ENCODE measurements around the gene TBC1D8. TPM values are rescaled to one million over a fixed set of nuclear protein-coding genes. Genes with fewer than 3 reads are reported as not detected.

Gene TBC1D8
- polyA plus RNA-seq, 3 donors, result 26.6 to 30.8 (median 27.0) TPM

DNA sequence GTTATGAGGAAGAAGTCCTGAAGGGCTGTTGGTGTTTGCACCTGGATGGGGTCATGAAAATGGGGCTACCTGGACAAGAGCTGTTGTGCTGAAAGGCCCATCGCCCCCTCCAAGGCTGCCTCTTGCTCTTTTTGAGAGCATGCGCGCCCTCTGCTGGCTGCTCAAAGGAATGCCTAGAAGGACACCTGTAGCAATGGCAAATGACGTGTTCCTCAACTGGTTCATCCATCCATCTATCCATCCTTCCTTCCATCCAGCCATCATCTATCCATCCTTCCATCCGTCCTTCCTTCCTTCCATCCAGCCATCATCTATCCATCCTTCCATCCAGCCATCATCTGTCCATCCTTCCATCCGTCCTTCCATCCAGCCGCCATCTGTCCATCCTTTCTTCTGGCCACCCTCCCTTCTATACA is 166.3 kb downstream of the TBC1D8 start:
- no peak for DNase-seq (ENCODE audit: low read depth in 3 of 3, low spot score in 2 of 3)

DNA sequence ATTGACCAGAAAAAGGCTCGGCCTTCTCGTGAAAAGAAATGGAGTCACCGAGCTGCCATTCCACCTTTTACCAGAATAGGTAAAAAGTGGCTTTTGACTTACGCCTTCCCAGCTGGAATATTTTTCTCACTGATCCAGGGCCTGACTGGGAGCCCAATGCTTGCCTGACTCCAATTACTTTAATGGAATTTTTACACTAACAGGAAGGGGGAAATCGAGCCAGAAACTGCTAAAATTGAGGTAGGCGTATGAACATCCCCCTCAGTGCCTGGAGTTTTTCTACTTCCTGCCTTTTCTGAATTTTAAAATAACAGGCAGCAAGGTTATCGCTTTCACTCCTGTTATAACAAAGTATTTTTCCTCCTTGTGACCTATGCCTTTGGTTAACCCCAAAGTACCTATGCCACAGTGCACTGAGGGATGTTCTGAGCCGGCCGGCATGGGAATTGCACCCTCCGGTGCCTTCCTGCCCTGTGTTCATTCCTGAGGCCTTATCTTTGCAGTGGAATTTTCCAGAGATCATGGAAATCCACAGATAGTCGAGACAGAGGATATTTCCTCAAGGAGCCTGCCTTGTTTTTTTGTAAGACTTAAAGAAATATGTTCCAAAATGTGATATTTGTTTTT is 167.4 kb downstream of the TBC1D8 start:
- DNase-seq (ENCODE audit: low read depth in 3 of 3, low spot score in 2 of 3), result no peak

DNA sequence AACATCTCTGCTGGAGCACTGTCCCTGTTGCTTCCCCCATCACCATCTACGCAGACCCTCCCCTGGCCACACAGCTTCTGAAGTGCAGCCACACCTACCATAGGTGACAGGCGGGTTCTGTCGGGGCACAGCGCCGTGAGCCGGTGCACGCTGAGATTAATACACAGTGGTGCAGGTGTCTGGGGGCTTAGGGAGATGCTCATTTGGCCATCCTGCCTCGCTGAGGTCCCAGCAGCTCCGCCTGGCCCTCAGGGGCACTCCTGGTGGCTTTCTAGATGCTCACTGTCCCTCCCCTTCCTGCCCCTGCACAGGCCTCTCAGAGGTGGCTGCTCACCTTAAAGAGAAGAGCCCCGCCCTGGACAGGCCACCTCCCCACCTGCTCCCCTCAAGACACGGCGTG is 168.0 kb downstream of the TBC1D8 start:
- no peak for DNase-seq (ENCODE audit: low read depth in 3 of 3, low spot score in 2 of 3)

DNA sequence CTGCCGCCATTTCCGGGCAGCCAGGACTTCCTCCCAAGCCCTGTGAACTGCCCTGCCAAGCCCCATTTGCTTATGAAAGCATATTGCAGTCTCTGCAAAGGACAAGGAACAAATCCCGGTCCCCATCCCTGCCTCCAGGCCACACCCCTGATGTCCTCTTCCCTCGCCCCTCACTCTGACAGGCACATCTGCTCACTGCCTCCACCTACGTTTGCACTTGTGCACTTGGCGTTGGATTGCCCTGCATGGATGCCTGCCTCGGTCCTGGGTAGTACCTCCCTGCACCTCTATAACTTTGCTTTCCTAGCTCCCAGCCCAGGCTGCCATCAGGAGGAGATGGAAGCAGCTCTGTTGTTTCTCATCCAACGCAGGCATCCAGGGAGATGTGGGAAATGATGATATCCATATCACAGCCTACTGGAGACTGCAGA is 168.7 kb downstream of the TBC1D8 start:
- DNase-seq (ENCODE audit: low read depth in 3 of 3, low spot score in 2 of 3), result no peak

DNA sequence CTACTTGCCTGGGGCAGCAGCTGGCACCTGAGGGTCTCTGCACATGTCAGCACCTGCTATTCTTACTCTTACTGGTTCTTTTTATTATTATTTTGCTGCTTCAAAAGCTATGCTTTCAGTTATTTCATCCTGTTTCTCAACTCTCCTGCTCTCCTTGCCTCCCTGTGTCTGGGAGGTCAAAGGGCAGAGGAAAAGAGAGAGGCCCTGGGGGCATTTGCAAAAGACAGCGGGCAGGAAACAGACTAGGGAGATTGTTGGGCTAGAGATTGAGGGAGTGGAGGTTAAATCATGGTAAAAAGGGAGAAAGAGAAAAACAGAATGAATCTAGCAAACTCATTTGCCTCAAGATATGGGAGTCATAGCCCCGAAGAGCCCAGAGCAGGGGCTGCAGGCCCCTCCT is 170.2 kb downstream of the TBC1D8 start:
- no peak for DNase-seq (ENCODE audit: low read depth in 3 of 3, low spot score in 2 of 3)

DNA sequence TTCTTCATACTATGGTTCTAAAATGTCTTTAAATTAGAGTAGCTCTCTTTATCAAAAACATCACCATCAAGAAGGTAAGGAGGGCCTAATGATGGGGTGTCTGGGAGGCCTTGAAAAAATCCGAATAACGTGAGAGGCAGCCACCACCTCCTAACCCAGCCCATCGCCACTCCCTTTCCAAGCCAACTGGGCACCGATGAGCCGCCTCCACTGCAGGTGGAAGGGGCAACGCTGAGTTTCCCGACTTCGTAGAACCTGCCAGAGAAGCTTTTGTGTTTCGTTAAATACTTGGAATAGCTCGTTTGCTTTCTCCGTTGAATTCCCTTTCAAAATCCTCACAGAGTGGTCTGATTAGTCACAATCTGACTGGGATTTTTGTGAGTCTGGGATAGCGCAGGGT is 171.1 kb downstream of the TBC1D8 start:
- no peak for DNase-seq (ENCODE audit: low read depth in 3 of 3, low spot score in 2 of 3)

DNA sequence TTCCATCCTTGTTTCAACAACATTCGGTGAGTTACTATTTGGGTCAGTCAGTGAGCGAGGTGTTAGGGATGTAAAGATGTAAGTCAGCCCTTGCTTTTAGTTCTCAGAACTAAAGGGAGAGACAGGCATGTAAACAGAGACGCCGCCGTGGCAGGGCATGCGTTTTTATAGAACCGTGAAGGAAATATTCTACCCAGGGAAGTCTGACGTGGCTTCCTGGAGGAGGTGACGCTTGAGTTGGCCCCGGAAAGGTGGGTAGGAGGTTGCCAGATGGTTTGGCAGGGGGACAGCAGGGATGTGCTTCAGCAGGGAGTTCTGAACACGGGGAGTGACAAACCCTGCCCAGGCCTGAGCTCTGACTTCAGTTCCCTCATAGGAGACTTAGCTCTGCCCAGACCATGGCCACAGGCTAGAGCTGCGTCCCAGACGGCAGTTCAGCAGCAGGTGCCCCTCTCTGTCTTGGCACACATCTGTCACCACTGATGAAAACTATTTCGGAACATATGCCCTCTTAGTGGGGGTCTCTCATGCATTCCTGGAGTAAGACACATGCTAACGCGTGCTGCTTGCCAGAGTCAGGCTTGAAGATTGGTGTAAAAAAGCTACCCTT is 172.5 kb downstream of the TBC1D8 start:
- DNase-seq (ENCODE audit: low read depth in 3 of 3, low spot score in 2 of 3), result no peak

DNA sequence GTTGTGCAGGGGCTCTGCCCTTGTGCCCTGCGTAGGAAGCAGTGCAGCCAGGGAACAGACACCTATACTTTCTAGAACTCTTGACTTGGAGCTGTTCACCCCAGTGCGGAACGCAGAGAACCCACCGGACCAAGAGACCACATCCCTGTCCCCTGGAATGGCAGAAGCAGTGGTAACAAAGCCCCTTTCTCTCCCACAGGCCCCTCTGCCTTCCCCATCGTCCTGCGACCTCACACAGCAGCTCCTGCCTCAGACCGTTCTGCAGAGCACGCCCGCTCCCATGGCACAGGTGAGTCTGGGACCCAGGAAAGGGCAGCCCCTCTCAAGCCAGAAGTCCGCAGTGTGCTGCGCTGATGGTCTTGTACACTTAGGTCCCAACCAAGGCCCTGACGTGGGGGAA is 173.7 kb downstream of the TBC1D8 start:
- DNase-seq (ENCODE audit: low read depth in 3 of 3, low spot score in 2 of 3), result no peak

DNA sequence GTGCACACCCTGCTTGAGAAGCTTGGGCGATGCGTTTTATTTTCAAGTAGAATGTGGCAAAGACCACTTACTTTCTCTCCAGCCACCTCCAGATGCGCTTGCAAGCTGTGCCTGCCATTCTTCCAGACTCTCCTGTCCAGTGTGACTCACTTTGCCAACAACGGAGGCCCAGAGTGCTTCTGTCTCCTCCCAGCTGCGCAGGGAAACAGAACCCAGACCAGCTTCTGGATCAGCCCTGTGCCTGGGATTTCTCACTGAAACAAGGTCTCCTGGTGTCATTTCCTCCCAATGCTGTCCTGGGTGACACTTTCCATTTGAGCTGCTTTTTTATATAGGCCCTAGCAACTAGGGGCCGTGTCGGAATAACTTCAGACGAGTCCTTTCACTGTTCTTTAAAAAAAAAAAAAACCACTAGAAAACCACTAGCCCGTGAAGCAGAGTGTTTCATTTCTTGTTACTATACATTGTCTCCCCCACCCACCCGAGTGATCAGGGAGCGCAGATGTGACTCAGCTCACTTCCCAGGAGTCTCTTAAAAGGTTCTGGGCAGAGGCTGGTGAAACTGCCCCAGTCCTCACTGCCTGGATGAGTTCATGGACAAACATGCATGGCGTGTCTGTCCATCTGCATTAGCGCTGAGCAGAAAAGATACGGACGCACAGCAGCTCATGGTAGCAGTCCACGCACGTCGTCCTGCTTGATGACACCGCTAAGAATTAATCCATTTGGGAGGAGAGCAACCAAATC is 174.4 kb downstream of the TBC1D8 start:
- DNase-seq (ENCODE audit: low read depth in 3 of 3, low spot score in 2 of 3), result no peak

DNA sequence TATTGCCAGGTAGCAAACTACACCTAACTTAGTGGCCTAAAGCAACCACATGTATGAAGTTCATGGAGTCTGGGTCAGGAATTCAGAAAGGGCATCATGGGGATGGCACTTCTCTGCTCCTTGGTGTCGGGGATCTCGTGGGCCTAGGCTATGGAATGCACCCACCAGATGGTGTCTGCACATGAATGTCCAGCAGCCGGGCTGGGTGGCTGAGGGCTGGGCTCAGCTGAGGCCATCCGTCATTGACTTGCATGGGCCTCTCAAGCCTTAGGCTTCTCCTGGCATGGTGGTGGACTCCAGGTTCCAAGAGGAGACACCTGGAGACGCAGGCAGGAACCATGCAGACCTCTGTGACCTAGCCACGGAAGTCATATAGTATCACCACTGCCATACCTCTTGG is 175.1 kb downstream of the TBC1D8 start:
- DNase-seq (ENCODE audit: low read depth in 3 of 3, low spot score in 2 of 3), result no peak

DNA sequence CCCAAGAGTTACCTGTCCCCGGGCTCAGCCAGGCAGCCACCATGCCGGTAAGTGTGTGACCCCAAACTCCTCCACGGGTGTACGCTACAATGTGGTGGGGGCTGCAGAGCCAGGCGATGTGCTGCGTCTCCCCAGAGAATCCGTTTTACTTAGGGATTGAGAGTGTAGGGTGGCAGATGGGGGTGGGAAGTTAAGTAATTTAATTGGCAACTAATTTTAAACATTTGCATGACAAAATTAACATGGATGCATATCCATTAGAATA is 175.7 kb downstream of the TBC1D8 start:
- no peak for DNase-seq (ENCODE audit: low read depth in 3 of 3, low spot score in 2 of 3)

DNA sequence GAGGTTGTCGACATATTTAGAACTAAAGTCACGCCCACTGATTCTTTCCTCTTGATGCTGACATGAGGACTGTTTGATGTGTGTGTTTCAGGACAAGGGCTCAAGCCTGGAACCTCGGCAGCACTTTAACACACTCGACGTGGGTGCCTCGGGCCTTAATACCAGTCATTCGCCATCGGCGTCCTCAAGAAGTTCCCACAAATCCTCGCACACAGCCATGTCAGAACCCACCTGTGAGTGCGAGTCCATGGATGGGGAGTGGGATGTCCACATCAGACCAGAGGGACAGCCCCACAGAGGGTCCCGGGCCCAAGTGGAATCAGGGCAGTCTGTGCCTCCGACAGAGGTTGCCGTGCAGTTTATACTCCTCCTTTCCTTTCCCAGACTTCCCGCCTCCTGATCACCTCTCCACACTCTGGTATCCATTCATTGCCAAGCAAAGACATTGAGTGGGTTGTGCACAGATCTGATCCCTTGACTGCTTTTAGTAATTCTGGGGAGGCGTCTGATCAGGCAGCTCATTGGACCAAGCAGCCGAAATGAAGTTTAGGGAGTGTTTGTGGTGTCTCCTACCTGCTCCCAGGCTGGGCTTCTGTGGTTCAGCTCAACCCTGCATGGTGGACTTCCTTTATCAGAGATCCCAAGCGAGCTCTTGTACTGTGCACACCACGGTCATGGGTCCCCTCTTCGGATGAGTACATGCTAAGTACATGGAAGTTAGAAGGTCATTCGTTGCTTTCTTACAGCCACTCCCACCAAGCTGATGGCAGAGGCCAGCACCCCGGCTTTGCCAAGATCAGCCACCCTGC is 176.3 kb downstream of the TBC1D8 start:
- no peak for DNase-seq (ENCODE audit: low read depth in 3 of 3, low spot score in 2 of 3)

DNA sequence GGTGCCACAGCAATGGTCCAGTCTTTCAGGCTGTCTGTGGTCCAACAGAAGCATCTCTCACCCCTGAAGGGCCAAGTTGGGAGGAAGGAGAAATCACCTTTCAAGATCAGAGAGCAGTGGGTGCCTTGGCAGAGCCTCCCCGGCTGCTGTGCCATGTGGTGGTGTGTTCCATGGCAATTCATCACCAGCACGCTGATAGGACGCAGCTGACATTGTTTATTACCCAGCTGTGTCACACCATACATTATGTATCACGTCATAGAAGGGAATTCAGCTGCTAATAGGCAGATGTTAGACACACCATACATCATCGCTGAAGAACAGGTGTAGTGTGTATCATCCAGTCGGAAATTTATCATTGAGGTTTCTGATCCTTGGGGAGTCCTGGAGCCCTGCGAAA is 178.7 kb downstream of the TBC1D8 start:
- no peak for DNase-seq (ENCODE audit: low read depth in 3 of 3, low spot score in 2 of 3)

DNA sequence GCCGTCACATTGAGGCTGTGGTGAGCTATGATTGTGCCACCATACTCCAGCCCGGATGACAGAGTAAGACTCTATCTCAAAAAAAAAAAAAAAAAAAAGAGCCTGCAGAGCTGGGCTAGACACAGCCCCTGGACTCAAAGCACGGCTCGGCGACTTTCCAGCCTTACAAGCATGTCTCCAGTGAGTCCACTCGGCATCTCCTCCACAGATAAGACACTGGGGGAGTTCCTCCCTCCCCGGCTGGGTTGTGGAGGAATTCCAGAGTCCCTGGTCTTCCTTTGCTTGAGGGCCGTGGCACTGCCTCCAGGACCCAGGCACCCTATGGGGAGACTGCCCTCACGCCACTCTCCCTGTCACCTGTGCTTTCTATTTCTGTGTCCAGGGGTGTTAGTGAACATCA is 180.0 kb downstream of the TBC1D8 start:
- DNase-seq (ENCODE audit: low read depth in 3 of 3, low spot score in 2 of 3), result no peak

DNA sequence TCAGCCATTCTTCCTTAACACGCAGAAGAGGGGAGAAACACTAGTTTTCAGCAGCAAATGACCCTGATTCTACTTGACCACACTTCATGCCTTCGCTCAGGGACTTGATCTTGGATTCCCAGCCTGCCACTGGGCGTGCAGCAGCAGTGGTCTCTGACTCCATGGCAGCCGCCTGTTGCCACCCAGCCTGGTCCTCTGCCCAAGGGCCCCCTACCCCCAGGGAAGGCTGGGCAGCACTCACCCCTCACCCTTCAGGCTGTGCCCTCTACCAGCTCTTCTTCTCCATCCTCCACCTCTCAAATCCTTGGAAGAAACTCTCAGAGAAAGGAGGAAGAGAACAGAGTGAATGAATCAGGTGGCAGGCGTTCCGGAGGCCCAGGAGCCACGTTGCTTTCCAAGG is 181.2 kb downstream of the TBC1D8 start:
- no peak for DNase-seq (ENCODE audit: low read depth in 3 of 3, low spot score in 2 of 3)

DNA sequence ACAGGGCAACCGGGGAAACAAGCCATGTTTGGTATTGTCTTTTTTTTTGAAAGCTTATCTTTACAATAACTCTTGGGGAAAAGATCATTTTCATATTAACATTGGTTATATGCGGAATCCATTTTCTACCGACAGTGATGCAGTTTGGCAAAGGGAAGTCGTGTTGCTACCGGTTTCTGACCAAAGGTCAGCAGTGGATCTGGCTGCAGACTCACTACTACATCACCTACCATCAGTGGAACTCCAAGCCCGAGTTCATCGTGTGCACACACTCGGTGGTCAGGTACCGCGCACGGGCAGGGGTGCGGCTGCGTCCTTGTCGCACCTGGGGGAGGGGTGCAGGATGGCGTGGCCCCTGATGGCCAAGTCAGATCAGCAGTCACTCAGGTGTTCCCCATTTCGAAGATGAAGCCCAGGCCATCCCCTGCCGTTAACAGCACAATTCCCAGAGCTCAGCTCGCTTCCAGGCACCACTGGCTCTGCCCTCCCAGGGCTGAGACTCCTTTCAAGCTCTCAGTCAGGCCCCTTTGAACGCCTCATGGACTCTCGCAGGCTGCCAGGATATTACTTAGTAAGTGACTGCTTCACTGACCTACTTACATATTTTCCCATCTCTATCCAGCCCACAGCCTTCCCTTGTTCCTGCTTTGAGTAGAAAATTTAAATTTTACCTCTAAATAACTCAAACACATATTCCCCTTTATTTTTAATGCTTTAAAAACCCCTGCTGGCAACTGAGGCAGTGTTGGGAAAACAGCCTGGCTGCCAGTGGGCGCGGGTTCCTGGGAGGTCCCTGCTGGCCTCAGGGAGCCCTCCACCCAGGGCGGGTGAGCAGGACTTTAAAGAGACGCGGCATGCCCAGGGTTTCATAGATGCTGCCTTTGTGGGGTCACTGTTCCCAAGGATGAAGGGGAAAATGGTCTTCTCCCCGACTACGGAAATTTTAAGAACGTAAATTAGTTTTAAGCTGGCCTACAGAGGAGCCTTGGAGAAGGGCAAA is 182.7 kb downstream of the TBC1D8 start:
- DNase-seq (ENCODE audit: low read depth in 3 of 3, low spot score in 2 of 3), result no peak

DNA sequence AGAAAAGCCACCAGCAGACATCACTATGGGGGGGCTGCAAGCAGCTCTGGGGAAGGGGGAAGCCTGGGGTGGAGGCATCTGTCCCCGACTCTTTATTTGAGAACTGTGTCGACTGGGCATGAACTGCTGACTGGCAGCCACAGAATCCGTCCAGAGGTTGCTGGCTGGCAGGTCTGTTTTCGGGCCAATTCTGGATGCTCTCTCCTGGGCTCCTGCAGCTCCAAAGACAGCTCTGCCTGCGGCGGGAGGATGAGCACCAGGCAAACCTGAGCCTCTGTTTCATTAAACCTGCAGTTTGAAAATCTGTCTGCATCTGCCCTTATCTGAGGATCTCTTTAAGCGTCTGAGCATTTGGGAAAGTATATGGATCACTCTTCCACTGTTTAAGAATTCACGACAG is 183.5 kb downstream of the TBC1D8 start:
- no peak for DNase-seq (ENCODE audit: low read depth in 3 of 3, low spot score in 2 of 3)

DNA sequence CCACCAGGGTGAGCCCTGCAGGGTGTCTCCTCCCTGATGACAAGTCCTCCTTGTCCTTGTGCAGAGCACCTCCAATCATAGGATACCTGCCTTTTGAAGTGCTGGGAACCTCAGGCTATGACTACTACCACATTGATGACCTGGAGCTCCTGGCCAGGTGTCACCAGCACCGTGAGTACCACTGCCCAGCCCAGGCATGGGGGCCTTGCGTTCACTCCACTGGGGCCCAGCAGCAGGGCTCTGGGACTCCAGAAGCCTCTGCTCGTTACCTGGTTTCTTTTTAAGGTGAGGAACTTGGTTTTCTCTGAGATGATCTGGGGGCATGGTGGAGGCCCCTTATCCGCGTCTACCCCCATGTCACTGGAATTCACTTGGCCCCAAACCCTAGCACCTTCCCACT is 185.6 kb downstream of the TBC1D8 start:
- DNase-seq (ENCODE audit: low read depth in 3 of 3, low spot score in 2 of 3), result no peak

DNA sequence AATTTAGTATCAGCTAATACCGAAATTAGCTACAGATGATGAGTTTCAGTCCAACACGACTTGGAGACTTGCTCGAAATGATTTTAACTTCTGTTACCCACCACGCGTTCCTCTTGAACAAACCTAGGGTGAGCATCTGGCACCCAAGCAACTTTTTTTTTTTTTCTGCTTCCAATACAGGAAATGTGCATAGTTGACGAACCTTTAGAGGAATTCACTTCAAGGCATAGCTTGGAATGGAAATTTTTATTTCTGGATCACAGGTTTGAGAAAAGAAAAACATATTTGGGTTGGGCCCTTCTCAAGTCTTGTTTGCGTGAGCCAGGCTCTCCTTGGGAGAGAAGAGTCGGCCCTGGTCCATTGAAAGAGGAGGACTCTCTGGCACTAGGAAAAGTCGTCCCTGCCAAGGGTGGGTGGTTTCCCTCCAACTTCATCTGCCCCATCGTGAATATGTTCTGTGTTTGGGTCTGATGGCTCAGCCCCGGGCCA is 186.5 kb downstream of the TBC1D8 start:
- no peak for DNase-seq (ENCODE audit: low read depth in 3 of 3, low spot score in 2 of 3)

DNA sequence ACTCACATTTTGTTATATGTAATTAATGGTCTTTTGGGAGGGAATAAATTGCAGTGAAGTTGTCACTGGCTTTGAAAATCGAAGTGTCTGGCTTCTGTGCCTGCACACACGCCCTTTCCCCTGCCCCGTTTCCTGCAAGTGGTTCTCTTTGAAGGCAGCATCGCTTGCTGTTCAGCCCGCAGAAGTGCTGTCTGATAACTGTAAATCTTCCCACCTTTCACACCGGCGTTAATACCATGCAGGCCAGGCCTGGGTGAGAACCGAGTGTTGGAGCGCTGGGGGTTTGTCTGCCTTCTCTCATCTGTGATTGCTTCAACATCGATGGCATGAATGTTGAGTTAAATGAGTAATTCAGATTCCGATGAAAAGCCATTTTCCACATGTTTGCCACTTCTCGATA is 187.0 kb downstream of the TBC1D8 start:
- DNase-seq (ENCODE audit: low read depth in 3 of 3, low spot score in 2 of 3), result no peak

All from right renal cortex interstitium (tissue), 3 donors.